Thyroid gland (tissue), 4 donors: ENCODE data around the gene ERVH48-1.
"Not testable (repeated sequence)": the region's sequence is repeated elsewhere in the genome, so short reads cannot be mapped to it uniquely, and the experiment has no call there.

Source experiments
- CTCF ChIP-seq, 6 experiments: fragments of 200-600 bp in 3 of 6; fragments of 450-650 bp in 3 of 6; sonication (generic) in 3 of 6; IDR thresholded peaks; one replicate each; pipeline ENCODE4 v1.5.1; 2016 to 2019; ENCODE audit warnings: antibody characterized with exemption in 6 of 6, mild to moderate bottlenecking in 2 of 6, inconsistent platforms in 1 of 6, moderate library complexity in 1 of 6
- POLR2A ChIP-seq, 2 donors: fragments of 450-650 bp; IDR thresholded peaks; one replicate each; pipeline ENCODE4 v1.6.1; 2017; ENCODE audit warnings: antibody characterized with exemption in 2 of 2, mild to moderate bottlenecking in 2 of 2, moderate library complexity in 1 of 2

DNA sequence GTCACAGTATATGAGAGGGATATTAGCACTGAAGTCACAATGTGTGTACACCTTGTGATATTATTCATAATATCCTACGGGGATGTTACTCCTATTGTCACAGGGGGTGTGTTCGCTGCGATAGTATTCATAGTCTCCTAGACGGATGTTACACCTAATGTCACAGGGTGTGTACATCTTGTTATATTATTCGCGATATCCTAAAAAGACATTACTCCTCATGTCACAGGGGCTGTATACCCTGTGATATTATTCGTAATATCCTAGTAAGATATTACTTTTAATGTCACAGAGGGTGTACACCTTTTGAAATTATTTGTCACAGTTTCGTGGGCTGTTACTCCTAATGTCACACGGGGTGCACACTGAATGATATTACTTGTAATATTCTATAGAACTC, 25.8 kb upstream of the ERVH48-1 start:
- not testable (repeated sequence) for TF ChIP-seq POLR2A, CTCF (IDR thresholded peaks at IDR 0.05)
